PFSK-1 (cell line): ENCODE results near the gene NFYA.

Experiments used
- FOXP2 ChIP-seq: optimal IDR thresholded peaks from 2 replicates; pipeline ENCODE3; 2011; ENCODE audit warnings: borderline replicate concordance, control low read depth, inconsistent platforms; ENCODE audit not compliant: insufficient read depth; ENCODE audit errors: extremely low read length, extremely low read depth
- POLR2AphosphoS5 ChIP-seq: IDR thresholded peaks from 2 replicates; pipeline ENCODE4 v1.6.1; 2012; ENCODE audit warnings: low read depth, mild to moderate bottlenecking, control low read depth, low read length, moderate library complexity
- REST ChIP-seq, 2 experiments: IDR thresholded peaks; 2 replicates each; pipeline versions ENCODE4 v1.6.1 to v1.8.0; 2011 to 2012; ENCODE audit warnings: low read depth in 2 of 2, low read length in 2 of 2, control low read depth in 1 of 2, inconsistent platforms in 1 of 2, mild to moderate bottlenecking in 1 of 2, moderate library complexity in 1 of 2; ENCODE audit not compliant: insufficient read depth in 1 of 2
- SIN3A ChIP-seq: IDR thresholded peaks from 2 replicates; pipeline ENCODE4 v1.6.1; 2012; ENCODE audit warnings: mild to moderate bottlenecking, low read length, moderate library complexity, borderline replicate concordance; ENCODE audit not compliant: insufficient read depth
- TAF1 ChIP-seq: IDR thresholded peaks from 2 replicates; pipeline ENCODE4 v1.6.1; 2012; ENCODE audit warnings: low read length, control low read depth, borderline replicate concordance; ENCODE audit not compliant: insufficient read depth

The NFYA gene

GRCh38 chr6:41036601-41037000 lies 36.2 kb upstream of the NFYA start:
- TF ChIP-seq REST (IDR thresholded peaks at IDR 0.05; ENCODE audit: insufficient read depth in 1 of 2, low read depth in 2 of 2, low read length in 2 of 2), result no peak
- no peak for TF ChIP-seq TAF1
- TF ChIP-seq FOXP2, result no peak
- TF ChIP-seq POLR2AphosphoS5, result no peak
- TF ChIP-seq SIN3A, result no peak

DNA sequence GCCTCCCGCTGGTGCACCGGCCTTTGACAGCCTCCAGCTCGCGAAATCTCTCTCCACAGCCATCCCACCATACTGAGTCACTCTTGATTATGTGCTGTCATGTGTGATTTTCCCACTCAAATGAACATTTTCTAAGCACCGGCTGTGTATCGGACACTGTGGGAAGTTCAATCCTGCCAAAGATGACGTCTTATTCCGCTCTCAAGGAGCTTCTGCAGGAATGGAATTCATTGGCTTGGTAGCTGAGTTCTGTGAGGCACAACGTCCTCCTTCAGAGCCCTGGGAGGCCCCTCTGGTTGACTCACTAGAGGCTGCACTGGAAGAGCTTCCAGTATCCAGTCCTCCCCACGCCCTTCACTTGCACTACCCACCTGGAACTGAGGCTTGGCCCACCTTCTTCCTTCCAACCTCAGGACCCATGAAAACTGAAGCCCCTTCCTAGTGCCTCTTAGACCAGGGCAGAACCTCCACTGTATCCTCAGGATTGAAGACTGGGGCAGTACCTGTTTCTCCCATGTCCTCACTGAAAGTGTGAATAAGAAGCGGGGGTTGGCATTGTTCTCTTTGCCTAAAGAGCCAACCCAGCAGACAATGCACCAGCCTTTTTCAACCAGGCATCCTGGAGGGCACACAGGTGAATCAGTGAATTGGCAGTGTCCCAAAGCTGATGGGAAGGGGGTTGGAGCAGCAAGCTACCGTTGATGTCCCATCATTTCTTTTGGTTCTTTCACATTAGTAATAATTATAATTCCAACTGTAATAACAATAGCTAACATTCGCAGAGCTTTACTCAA lies 35.5 kb upstream of the NFYA start:
- TF ChIP-seq FOXP2 (no peak), SIN3A (no peak), POLR2AphosphoS5 (no peak), TAF1 (no peak), REST (IDR thresholded peaks at IDR 0.05; ENCODE audit: insufficient read depth in 1 of 2, low read depth in 2 of 2, low read length in 2 of 2) (no peak)

DNA sequence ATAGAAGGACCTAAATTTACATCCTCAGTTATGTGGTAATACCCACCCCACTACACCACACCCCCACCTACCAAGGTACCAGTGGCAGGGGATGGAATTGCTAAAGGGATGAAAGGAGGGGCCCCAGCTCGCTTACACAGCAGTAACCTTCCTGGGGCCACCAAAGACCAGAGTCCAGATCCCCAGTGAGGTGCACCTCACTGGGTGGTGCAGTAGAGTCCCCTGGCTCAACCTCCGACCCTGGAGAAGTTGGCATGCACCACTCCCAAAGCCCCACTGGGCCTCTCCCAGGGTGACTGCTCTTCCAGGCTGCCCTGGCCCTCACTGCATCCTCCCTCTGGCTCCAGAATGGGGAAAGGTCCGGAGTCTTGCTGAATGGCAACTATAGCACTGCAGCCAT lies 34.6 kb upstream of the NFYA start:
- TF ChIP-seq REST (IDR thresholded peaks at IDR 0.05; ENCODE audit: insufficient read depth in 1 of 2, low read depth in 2 of 2, low read length in 2 of 2), result no peak
- TF ChIP-seq FOXP2, result no peak
- TF ChIP-seq POLR2AphosphoS5, result no peak
- TF ChIP-seq TAF1, result no peak
- no peak for TF ChIP-seq SIN3A

- no peak for TF ChIP-seq POLR2AphosphoS5
- TF ChIP-seq TAF1, result no peak
- no peak for TF ChIP-seq FOXP2
- no peak for TF ChIP-seq SIN3A
- TF ChIP-seq REST (IDR thresholded peaks at IDR 0.05; ENCODE audit: insufficient read depth in 1 of 2, low read depth in 2 of 2, low read length in 2 of 2), result no peak
Observed at GRCh38 chr6:41039060-41039998, 33.4 kb upstream of the NFYA start, which contains the start of gene UNC5CL. Gene UNC5CL, minus strand, starts transcription at chr6:41039221. Its CDS starts 4,147 bp downstream, at chr6:41035074.
